GM13977 (cell line): ENCODE results near the gene PES1.
A peak's percentile ranks its signal among the peaks of the same experiment; 100 is the strongest.

Experiments
- DNase-seq: peaks from one replicate; pipeline ENCODE4 v3.0.0; 2012; ENCODE audit warnings: low spot score
- in situ Hi-C: fragments of 300-500 bp; cut with MboI; formaldehyde crosslinking; loops from one replicate; pipeline ENCODE4 v1.12.0; 2022; ENCODE audit warnings: low sequenced_read_pairs, low pct_unique_long_range_greater_than_20kb, mixed read lengths, inconsistent platforms; ENCODE audit not compliant: unreplicated experiment
- TF ChIP-seq, protein P1 (sequence below): IDR thresholded peaks from 2 replicates; pipeline ENCODE4 v1.5.1; 2012; ENCODE audit warnings: mild to moderate bottlenecking, control low read depth; ENCODE audit not compliant: insufficient read depth; ENCODE audit errors: extremely low read depth, missing control alignments

Gene PES1

DNA sequence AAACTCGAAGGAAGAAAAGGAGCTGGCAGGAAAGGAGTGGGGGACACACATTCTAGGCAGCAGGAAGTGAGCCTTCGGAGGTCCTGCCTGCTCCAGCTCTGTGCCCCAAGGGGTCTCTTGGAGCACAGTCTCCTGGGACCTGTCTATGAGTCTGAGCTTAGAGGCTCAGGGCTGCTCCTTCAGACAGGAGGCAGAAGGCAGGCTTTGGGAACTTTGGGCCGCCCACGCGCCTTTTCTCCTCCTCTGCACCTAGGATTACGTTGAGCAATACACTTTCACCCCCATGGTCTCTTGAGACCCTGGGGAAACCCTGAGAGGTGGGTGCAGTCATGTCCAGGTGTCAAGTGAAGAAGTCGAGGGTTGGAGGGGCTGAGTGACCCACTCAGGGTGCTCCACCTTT, 16.2 kb upstream of the PES1 start:
- TF ChIP-seq, protein P1, sequence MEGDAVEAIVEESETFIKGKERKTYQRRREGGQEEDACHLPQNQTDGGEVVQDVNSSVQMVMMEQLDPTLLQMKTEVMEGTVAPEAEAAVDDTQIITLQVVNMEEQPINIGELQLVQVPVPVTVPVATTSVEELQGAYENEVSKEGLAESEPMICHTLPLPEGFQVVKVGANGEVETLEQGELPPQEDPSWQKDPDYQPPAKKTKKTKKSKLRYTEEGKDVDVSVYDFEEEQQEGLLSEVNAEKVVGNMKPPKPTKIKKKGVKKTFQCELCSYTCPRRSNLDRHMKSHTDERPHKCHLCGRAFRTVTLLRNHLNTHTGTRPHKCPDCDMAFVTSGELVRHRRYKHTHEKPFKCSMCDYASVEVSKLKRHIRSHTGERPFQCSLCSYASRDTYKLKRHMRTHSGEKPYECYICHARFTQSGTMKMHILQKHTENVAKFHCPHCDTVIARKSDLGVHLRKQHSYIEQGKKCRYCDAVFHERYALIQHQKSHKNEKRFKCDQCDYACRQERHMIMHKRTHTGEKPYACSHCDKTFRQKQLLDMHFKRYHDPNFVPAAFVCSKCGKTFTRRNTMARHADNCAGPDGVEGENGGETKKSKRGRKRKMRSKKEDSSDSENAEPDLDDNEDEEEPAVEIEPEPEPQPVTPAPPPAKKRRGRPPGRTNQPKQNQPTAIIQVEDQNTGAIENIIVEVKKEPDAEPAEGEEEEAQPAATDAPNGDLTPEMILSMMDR, result no peak
- no peak for DNase-seq

DNA sequence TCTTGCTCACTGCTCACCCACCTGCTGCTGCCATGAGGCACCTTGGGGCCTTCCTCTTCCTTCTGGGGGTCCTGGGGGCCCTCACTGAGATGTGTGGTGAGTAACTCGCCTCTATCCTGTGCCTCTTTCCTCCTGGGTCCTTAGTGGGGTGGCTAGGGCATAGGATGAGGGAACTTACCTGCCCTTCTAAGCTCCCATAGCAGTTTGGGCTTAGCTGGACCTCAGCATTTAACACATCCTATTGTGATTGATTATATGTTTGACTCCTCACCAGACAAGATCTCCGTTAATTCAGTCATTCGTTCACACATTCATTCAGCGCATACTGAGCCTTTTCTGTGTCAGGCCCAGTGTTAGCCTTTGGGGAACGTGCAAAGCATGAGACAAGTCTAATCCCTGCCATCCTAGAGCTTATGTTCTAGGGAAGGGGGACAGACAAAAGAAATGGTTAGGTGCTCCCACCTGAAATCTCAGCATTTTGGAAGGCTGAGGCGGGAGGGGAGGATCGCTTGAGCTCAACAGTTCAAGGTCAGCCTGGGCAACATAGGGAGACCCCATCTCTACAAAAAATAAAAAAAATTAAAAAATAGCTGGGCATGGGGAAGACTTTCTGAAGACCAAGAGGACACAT, 15.7 kb upstream of the PES1 start:
- in situ Hi-C loops, result no loop called here
- TF ChIP-seq, protein P1, result no peak
- no peak for DNase-seq

More for the DNA sequence above, 16.2 kb upstream of the PES1 start:
- in situ Hi-C loops, result no loop called here

DNA sequence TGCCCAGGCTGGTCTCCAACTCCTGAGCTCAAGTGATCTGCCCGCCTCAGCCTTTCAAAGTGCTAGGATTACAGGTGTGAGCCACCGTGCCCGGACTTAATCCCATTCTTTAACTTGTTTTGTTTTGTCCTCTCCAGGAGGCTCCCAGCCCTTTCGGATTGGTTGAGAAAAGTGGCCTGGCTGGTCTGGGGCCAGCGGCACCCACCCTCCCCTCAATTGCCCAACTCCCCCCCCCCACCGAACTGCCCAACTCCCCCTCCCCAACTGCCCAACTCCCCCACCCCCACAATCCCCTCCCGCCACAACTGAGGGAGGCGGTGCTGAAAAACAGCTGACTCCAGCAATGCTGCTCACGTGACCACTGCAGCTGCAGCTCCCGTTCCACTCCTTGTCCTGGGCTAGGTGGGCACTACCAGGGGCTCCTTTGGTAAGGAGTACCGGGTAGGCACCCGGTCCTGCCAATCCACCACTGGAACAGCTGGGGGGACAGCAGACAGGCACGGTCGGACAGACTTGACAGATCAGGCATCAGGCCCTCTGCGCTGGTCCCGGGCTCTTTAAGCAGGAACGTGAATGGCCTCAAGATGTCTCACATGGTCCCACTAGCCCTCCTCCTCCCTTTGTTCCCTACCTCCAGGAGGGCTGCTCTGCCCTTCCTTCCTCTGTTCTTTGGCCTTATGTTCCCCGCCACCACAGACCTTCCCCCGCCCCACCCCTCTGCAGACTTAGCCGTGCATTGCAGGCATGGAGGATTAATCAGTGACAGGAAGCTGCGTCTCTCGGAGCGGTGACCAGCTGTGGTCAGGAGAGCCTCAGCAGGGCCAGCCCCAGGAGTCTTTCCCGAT, 15.0 kb upstream of the PES1 start, which contains the start of gene TCN2:
TCN2 (plus strand) TSS at position 720 of the 845 bp plus-strand sequence. CDS start 158 bp downstream, outside the sequence.
- TF ChIP-seq, protein P1, result no peak
- in situ Hi-C loops, result no loop called here
- DNase-seq, result peak; percentile 67

DNA sequence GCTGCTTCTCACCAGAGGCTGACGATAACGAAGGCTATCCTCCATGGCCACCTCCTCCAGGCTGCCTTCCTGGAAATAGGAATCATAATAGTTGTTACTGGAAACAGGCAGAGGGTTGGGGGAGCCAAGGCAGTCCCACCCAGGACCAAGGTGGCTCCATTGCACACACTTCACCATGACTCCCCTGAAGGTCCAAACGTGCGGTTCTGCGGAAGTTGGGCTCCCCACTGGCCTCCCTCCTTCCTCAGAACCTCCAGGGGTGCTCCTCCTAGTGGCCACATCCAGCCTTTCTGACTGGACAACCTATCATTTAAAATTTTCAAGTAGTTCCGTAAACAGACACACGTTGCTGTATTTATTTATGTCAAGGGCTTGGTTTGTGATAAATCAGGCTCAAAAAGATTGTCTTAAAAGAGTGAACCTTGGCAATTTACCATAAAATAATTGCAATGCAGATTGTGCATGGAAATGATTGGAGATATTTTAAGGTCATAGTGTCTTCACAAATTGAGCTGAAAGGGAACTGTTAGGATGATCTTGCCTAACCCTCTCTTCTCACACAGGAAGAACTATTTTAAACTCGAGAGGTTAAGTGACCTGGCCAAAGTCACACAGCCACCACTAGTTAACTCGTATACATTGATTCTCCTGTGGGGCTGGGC, 13.9 kb upstream of the PES1 start:
- DNase-seq, result peak; percentile 71
- TF ChIP-seq, protein P1, result peak; percentile 72
- in situ Hi-C loops, result no loop called here

DNA sequence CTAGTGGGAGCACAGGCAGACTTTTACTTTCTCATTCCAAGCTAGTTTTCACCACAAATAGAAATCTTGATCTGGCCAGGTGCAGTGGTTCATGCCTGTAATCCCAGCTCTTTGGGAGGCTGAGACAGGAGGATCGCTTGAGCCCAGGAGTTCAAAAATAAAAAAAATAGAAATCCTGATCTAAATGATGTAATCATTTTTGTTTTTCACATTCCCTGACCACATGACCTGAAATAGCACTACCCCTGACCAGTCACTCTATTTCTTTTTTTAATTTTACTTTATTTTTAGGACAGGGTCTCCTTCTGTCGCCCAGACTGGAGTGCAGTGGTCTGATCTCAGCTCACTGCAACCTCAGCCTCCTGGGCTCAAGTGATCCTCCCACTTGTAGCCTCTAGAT, 13.0 kb upstream of the PES1 start:
- DNase-seq, result no peak
- in situ Hi-C loops, result no loop called here
- TF ChIP-seq, protein P1, result no peak

DNA sequence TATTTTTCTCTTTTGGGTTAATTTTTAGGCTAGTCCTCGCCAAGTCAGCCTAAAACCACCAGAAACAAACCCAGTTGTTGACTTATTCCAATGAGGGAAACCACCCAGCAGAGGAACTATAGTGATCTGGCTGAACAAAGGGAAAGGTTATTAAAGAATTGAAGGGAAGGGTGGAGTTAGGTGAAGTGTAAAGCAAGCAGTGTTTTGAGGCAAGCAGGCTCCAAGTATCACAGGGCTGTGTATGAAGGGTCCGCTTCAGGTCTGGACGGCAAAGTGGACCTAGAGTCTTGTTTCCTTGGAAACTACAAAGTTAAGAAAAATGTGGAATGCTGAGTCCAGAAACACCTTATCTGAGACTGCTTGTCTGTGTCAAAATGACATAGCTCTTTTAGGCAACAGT, 12.1 kb upstream of the PES1 start:
- in situ Hi-C loops, result no loop called here
- TF ChIP-seq, protein P1, result no peak

More for the DNA sequence above, 12.1 kb upstream of the PES1 start:
- DNase-seq, result no peak
